Retina (tissue), 1 donor: Measurements from ENCODE around the gene FBL.

Experiments
- DNase-seq: peaks from one replicate; pipeline ENCODE4 v3.0.0-alpha.2; 2016

FBL gene

GRCh38 chr19:39841041-39841440 is 5.1 kb downstream of the FBL start:
- DNase-seq = no peak

DNA sequence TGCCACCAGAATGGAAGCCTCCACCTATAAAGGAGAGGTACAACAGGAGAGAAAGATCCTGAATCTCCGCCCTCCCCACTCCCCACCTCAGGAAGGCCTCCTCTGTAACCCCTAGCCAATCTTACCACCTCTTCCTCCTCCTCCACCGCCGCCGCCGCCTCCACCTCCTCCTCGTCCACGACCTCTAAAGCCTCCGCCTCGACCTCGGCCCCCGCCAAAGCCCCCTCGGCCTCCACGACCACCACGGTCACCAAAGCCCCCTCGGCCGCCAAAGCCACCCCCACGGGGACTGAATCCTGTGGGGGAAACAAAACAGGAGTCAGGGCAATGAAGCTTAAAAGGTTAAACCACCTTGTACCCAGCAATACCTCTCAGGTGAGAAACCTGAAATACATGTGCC is 5.7 kb downstream of the FBL start:
- no peak for DNase-seq

GRCh38 chr19:39839678-39840327 is 6.4 kb downstream of the FBL start:
- no peak for DNase-seq

DNA sequence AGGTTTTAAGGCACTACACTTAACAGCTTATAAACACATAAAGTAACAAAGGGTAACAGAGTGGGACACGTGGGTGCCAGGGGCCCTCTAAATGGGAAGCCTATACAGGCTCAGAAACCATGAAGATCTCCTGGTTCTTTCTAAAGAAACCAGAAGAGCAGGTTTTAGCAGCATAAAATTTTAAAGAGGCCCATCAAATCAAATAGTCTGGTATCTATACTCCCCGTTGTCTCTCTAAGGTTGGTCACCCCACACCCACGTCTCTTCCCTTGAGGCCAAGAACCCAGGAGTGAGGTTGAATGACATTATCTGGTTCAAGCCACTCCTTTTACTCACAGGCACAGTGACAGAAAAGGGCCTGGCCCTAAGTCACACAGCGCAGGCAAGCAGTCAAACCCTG is 7.6 kb downstream of the FBL start:
- no peak for DNase-seq

DNA sequence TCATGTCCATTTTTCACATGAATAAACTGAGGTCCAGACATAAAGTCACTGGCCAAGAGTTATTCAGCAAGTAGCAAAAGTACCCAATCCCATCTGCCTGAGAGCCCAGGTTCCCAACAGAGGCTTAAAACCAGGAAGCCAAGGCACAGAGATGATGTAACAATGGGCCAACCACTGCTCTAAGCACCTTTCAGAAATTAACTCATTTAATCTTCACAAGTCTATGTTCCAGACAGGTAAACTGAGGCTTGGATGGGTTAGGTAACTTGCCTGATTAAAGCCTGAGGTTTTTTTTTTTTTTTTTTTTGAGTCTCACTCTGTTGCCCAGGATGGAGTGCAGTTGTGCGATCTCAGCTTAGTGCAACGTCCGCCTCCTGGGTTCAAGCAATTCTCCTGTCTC is 8.2 kb downstream of the FBL start:
- no peak for DNase-seq

GRCh38 chr19:39834287-39834841 is 11.8 kb downstream of the FBL start:
- no peak for DNase-seq

GRCh38 chr19:39833464-39834286 is 12.5 kb downstream of the FBL start, which contains the start of gene DYRK1B:
TSS of gene DYRK1B (minus strand) at chr19:39834162. CDS start at chr19:39831867, 2,295 bp downstream.
- peak; percentile 97 for DNase-seq

DNA sequence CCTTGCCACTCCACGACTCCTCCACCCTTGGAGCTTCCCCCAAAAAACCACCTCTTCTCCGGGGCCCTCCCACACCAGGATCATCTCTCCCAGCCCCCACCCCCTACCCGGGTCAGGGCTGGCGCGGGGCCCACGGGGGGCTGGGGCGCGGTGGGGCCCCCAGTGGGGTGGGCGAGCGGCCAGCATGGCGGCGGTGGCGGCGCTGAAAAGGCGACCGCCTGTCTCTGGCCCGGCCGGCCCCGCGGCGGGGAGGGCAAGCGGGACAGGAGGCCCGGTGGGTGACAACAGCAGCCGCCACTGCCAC is 13.1 kb downstream of the FBL start:
- DNase-seq = no peak

- no peak for DNase-seq
Observed at GRCh38 chr19:39832341-39833083, 13.7 kb downstream of the FBL start.

GRCh38 chr19:39831679-39832078 is 14.5 kb downstream of the FBL start:
- no peak for DNase-seq

DNA sequence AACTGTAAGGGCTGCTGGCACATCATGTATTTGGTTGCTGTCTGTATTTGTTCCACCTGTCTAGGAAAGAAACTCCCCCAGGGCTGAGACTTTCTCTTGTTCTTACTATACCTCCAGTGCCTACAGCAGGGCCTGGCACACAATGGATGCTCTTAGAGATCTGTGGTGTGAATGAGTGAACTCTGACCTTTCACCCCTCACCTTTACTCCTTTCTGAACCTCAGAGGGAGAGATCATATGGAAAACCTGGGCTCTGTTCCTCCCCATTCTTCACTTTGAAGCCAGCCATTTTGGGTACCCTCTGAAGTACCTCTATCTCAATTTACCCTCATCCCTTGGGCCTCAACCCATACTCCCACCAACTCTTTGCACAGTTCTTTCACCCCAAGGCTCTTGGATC is 15.3 kb downstream of the FBL start:
- DNase-seq = no peak

DNA sequence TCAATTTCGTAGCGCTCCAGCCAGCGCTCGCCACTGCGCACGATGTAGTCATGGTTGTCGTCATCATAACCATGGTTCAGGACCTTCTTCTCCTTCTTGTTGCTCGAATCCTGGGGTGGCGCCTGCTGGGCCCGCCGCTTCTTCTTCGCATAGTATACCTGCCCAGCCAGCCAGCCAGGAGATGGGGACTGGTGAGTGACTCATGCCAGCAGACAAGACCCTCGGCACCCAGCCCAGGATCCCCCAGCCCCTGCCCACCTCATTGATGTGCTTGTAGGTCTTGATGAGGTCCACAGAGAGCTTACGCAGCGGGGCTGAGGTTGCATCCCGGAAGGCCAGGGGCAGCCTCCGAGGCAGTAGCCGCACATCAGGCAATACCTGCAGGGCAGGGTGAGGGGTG is 15.8 kb downstream of the FBL start:
- DNase-seq = no peak

- no peak for DNase-seq
Observed at GRCh38 chr19:39829702-39830275, 16.4 kb downstream of the FBL start.

DNA sequence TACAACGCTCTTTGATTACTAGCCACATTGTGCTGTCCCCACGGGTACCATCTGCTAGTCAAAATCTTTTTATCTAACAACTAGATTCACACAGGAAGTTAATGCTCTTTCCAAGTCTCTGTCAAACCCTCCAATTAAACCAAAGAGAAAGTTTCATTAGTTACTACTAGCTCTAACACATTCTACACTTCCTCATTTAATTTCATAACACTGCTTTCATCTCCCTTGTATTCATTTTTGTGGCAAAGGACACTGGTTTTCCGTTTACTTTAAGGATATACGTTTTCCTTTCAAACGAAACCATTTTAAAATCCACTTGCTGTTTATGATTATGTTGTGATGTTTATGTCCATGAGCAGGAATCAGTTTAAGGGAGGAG is 17.5 kb downstream of the FBL start:
- DNase-seq = no peak

DNA sequence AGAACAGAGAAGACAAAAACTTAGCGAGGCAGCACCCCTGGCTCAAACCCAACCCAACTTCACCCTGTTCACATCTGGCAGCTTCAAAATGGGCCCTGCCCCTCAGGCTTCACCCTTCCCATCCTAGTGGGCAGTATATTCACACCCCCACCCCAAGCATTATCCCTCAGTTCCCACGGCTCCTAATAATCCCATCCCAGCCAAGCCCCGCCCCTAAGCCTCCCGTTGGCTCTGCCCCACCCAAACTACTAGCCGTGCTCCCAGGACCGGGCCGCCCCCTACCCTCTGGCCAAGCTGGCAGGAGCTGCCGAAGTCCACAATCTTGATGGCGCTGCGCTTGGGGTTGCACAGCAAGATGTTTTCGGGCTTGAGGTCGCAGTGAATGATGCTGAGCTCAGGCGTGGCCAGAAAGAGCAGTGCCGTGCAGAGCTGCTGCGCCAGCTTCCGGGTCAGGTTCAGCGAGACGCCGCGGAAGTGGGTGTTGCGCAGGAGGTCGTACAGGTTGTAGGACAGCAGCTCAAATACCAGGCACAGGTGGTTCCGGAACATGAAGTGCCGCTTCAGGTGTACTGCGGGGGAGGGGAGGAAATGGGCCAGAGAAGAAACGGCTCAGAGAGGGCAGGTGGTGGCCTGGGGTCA is 18.0 kb downstream of the FBL start:
- DNase-seq = no peak

DNA sequence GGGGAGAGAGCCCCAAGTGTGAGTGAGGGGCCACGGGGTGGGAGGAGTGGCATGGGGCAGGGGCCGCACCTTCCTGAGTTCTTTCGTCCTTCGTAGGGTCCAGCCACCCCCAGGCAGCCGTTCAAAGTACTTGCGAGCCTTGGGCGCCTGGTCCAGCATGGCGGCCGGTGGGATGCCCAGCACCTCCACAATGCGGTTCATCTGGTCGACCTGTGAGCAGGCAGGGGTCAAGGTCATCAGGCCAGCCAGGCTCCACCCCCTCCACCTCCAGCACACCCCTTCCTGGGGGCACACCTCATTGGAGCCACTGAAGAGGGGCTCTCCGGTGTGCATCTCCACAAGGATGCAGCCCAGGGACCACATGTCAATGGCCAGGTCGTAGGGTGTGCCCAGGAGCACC is 19.0 kb downstream of the FBL start:
- no peak for DNase-seq

DNA sequence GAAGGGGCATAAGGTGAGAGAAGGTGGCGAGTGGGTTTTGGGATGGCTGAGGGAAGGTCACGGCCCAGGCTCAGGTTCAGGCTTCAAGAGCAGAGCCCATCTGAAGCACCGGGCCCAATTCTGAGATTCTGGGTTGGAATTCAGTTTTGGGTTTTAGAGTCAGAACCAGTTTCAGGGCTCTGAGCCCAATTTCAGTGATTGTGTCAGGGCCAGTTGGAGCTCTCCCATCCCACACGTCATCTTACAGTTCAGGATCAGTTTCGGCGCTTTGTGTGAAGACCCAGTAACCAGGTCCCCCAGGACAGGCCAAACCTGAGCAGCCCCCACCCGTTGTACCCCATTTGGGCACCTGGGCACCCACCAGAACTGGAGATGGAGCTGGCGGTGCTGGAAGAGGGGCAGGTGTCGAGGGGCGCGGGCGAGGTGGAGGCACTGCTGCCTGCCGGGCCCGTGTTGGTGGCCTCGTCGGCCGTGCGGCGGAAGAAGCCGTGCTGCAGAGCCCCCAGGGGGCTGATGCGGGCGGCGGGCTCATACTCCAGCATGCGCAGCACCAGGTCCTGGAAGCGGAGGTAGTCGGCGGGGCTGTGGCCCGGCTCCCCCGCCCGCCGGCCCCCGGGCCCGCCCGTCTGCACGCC is 19.8 kb downstream of the FBL start:
- no peak for DNase-seq

- no peak for DNase-seq
Observed at GRCh38 chr19:39825531-39826076, 20.6 kb downstream of the FBL start.

- DNase-seq = no peak
Observed at GRCh38 chr19:39825093-39825463, 21.1 kb downstream of the FBL start.

GRCh38 chr19:39824143-39825092 is 21.8 kb downstream of the FBL start:
- peak; percentile 93 for DNase-seq

DNA sequence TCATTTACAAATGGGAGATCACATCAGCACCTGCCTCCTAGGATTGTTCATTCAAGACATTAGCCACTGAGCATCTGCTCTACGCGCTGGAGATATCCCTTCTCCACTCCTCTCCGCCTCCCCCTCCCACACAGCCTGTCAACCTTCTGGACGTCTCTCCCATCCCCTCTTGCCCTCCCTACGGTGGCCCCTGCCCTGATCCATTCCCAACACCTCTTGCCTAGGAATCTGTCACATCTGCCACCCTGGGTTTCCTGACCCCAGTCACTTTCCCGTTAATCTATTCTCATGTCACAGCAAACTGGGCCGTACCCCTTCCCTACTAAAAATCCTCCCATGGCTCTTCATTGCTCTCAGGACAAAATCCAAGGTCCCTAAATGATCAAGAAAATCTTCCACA is 22.5 kb downstream of the FBL start:
- DNase-seq = peak; percentile 54
